Measurements from ENCODE around the gene MAVS.

- TF ChIP-seq, protein P1, sequence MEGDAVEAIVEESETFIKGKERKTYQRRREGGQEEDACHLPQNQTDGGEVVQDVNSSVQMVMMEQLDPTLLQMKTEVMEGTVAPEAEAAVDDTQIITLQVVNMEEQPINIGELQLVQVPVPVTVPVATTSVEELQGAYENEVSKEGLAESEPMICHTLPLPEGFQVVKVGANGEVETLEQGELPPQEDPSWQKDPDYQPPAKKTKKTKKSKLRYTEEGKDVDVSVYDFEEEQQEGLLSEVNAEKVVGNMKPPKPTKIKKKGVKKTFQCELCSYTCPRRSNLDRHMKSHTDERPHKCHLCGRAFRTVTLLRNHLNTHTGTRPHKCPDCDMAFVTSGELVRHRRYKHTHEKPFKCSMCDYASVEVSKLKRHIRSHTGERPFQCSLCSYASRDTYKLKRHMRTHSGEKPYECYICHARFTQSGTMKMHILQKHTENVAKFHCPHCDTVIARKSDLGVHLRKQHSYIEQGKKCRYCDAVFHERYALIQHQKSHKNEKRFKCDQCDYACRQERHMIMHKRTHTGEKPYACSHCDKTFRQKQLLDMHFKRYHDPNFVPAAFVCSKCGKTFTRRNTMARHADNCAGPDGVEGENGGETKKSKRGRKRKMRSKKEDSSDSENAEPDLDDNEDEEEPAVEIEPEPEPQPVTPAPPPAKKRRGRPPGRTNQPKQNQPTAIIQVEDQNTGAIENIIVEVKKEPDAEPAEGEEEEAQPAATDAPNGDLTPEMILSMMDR (IDR thresholded peaks at IDR 0.05): no peak
- TF ChIP-seq POLR2A (IDR thresholded peaks at IDR 0.05): no peak
These were observed 42.3 kb upstream of the MAVS start for GRCh38 chr20:3804254-3804751.

Measured in esophagus squamous epithelium (tissue), 4 donors.